ENCODE data around the gene SUGCT.
"Not testable (repeated sequence)": the region's sequence is repeated elsewhere in the genome, so short reads cannot be mapped to it uniquely, and the experiment has no call there.

The SUGCT gene

GRCh38 chr7:40134428-40135316 is at the start of gene SUGCT, which contains the start of gene MPLKIP:
Gene SUGCT, plus strand, starts transcription at chr7:40135005.
Gene MPLKIP, minus strand, starts transcription at chr7:40134622. Its CDS starts 55 bp downstream, at chr7:40134567.
- peak; percentile 76 for DNase-seq (ENCODE audit: low read depth, low spot score)

- no peak for DNase-seq (ENCODE audit: low read depth, low spot score)
These were observed 42.6 kb upstream of the SUGCT start for GRCh38 chr7:40092182-40092581.

GRCh38 chr7:40093631-40094350 is 41.0 kb upstream of the SUGCT start:
- DNase-seq (ENCODE audit: low read depth, low spot score), result no peak

DNA sequence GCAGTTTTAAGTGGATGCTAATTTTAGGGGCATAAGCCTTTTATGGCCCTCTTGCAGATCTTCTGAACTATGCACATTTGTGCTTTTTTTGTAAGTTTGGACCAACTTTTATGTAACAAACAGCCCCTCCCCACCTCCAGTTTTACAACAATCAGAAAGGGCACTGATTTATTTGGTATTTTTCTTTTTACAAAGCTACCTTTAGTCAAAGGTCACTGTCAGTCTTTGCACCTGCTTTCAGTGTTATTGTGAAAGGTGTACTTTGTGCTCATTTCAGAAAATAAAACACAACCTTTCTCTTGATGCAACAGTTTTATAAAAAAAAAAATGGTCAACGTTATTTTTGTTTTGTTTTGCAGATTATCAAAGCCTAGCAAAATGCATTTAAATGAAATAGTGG is 39.6 kb upstream of the SUGCT start:
- no peak for DNase-seq (ENCODE audit: low read depth, low spot score)

- no peak for DNase-seq (ENCODE audit: low read depth, low spot score)
These were observed 39.0 kb upstream of the SUGCT start for GRCh38 chr7:40095695-40096327.

DNA sequence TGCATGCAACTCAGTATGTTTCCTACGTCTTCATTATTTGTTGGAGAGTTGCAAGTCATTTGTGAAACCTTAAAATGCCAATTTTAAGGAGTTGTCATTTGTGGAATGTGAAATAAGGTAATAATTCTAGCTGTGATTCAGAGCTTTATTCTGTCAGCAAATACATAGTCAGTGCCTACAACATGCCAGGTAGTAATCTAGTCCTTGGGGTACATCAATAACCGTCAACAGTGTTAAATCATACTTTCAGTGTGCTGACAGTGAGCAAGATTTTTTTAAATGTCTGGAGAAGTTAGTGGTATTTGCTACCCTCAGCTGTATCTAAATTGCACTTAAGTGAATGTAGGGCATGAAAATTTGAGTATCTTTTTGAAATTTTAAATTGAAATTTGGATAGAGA is 37.1 kb upstream of the SUGCT start:
- DNase-seq (ENCODE audit: low read depth, low spot score), result no peak

DNA sequence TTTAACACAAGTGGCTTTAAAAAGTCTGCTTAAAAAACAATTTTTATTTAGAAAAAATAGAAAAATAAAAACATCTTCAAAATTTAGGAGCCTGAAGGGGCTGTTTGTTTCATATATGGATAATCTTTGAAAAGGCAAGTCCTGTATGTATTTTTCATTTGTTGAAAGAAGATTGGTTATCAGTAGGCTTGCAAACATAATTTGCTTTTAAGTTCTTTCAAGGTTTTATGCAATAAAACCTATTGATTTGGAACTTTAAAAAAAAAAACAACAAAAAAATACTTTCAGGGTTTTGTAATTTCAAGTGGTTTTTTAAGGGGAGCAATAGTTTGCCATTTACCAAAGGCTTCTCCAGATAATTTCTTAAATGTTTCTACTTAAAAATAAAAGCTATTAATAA is 36.0 kb upstream of the SUGCT start:
- DNase-seq (ENCODE audit: low read depth, low spot score), result no peak

- no peak for DNase-seq (ENCODE audit: low read depth, low spot score)
These were observed 35.0 kb upstream of the SUGCT start for GRCh38 chr7:40099837-40100236.

DNA sequence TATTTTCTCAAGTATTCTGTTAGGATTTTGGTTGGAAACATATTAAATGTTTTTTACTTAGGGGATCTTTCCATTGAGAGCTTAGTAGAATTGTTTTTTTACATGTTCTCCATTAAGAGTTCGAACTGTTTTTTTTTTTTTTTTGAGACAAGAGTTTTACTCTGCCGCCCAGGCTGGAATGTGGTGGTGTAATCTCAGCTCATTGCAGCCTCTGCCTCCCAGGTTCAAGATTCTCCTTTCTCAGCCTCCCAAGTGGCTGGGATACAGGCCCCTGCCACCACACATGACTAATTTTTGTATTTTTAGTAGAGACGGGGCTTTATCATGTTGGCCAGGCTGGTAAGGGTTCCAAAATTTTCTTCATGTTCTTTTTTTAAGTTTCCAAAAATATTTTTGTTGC is 33.6 kb upstream of the SUGCT start:
- DNase-seq (ENCODE audit: low read depth, low spot score), result no peak

GRCh38 chr7:40102897-40103296 is 31.9 kb upstream of the SUGCT start:
- no peak for DNase-seq (ENCODE audit: low read depth, low spot score)

GRCh38 chr7:40105879-40106473 is 28.8 kb upstream of the SUGCT start:
- DNase-seq (ENCODE audit: low read depth, low spot score), result no peak

DNA sequence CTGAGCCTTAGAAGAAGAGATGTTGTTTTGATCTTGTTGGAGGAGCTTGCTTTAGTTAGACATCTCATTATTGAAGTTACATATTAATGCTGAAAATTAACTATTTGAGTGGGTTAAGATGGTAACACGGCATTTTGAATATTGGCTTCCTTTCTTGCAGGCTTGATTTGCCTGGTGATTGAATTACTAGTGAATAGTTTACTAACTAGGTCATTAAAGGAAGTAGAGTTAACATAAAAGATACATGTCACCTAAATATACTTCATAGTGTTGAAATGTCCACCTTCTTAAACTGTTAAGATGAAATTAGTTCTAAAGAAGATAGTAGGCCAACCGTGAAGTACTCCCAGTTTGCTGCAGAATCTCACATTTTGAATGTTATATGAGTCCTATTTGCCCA is 18.9 kb upstream of the SUGCT start:
- no peak for DNase-seq (ENCODE audit: low read depth, low spot score)

- DNase-seq (ENCODE audit: low read depth, low spot score), result not testable (repeated sequence)
These were observed 17.6 kb upstream of the SUGCT start for GRCh38 chr7:40117199-40117598.

GRCh38 chr7:40118201-40118600 is 16.6 kb upstream of the SUGCT start:
- not testable (repeated sequence) for DNase-seq (ENCODE audit: low read depth, low spot score)

DNA sequence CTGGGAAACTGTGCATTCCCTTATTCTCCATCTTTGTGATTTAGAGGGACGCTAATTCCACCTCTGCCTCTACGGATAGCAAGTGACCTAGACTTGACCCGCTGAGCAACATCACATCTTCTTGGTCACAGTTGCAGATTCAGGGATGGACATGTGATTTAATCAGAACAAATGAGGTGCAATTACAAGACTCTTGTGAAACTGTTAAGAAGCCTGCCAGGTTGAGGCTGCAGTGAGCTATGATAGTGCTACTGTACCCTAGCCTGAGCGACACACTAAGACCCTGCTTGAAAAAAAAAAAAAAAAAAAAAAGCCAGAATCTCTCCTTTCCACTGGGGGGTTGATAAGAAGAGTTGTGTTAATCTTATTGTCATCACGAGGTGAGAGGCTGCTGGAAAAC is 14.8 kb upstream of the SUGCT start:
- DNase-seq (ENCODE audit: low read depth, low spot score), result no peak

DNA sequence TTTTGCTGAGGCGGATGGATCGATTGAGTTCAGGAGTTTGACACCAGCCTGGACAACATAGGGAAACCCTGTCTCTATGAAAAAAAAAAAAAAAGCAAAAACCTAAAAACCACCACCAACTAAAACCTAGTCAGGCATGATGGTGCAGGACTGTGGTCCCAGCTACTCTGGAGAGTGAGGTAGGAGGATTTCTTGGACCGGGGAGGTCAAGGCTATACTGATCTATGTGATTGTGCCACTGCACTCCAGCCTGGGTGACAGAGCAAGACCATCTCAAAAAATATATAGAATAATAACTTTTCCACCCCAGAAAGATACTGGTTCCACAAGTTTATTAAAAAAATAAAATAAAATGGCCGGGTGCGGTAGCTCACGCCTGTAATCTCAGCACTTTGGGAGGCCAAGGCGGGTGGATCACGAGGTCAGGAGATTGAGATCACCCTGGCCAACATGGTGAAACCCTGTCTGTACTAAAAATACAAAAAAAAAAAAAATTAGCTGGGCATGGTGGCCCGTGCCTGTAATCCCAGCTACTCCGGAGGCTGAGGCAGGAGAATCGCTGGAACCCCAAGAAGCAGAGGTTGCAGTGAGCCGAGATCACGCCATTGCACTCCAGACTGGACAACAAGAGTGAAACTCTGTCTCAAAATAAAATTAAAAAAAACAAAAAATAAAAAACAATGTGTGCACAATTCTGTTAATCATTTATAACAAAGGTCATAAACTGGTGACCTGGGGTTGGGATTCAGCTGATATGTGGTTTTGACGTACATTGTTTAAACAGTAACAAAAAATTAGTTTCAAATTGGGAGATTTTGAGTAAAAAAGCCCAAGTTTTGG is 12.5 kb upstream of the SUGCT start:
- DNase-seq (ENCODE audit: low read depth, low spot score), result not testable (repeated sequence)

- DNase-seq (ENCODE audit: low read depth, low spot score), result no peak
These were observed 11.9 kb upstream of the SUGCT start for GRCh38 chr7:40122940-40123254.

GRCh38 chr7:40133561-40134427 is 1.0 kb upstream of the SUGCT start:
- DNase-seq (ENCODE audit: low read depth, low spot score), result no peak

GRCh38 chr7:40135317-40135610 is 459 bp downstream of the SUGCT start:
- DNase-seq (ENCODE audit: low read depth, low spot score), result no peak

GRCh38 chr7:40137563-40137962 is 2.8 kb downstream of the SUGCT start:
- no peak for DNase-seq (ENCODE audit: low read depth, low spot score)

Measured in smooth muscle cell of the brain vasculature (primary cell).